ENCODE measurements around the gene OR9G1.

Gene OR9G1, protein sequence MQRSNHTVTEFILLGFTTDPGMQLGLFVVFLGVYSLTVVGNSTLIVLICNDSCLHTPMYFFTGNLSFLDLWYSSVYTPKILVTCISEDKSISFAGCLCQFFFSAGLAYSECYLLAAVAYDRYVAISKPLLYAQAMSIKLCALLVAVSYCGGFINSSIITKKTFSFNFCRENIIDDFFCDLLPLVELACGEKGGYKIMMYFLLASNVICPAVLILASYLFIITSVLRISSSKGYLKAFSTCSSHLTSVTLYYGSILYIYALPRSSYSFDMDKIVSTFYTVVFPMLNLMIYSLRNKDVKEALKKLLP

DNA sequence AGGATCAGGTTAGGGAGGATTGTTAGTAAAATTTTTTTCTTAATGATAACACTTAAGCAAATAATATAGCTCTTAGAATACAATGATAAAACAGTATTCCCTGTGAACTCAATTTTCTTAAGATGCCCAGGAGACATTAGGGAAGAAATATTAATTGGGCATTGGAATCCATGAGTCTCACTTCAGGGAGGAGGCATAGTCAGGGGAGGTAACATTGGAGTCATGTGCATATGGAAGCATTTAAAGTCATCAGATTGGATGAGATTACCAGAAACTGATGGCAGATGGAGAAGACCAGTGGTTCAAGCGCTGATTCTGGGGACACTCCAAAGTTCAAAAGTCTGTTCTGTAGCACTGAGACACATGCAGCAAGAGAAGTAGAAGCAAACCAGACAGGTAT lies at the start of gene OR9G1:
Gene OR9G1, plus strand, starts transcription at position 301 of the 400 bp plus-strand sequence. CDS start 1,293 bp downstream, outside the sequence.
- Histone ChIP-seq H3K36me3 (ENCODE audit: insufficient read depth, low read length) (no peaks in the 10 kb centered on the region), H3K27me3 (ENCODE audit: insufficient read depth, low read length, poor library complexity, severe bottlenecking) (no peaks in the 10 kb centered on the region)

DNA sequence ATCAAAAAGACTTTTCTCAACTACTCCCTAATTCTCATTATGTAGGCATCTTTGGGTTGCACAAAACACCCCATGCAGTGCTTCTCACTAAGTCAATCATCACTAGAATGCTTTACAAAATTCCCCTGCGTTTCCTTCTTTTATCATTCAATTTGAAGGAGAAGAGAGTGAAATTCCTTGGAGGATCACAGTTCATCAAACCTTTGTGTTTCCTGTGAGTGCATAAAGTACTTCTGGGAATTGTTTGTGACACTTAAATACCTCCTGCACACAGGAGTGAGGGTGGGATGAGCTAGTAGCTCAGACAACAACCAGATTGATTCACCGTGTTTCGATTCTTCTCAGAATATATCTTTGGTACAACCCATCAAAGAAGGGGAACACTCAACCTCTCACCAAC lies 39.1 kb upstream of the OR9G1 start:
- H3F3A ChIP-seq (ENCODE audit: low read depth), result no peaks in the 10 kb centered on the region
- no peaks in the 10 kb centered on the region for H4K20me1 ChIP-seq (ENCODE audit: insufficient read depth, low read length, poor library complexity, severe bottlenecking)
- no peaks in the 10 kb centered on the region for H3K27me3 ChIP-seq (ENCODE audit: insufficient read depth, low read length, poor library complexity, severe bottlenecking)
- H3K9me3 ChIP-seq (ENCODE audit: insufficient read depth, low read depth, low read length), result no peaks in the 10 kb centered on the region
- no peaks in the 10 kb centered on the region for H3K4me1 ChIP-seq (ENCODE audit: insufficient read depth, low read length, poor library complexity, severe bottlenecking)
- TF ChIP-seq EZH2phosphoT487 (IDR thresholded peaks at IDR 0.05; ENCODE audit: borderline replicate concordance), result no peak
- TF ChIP-seq, protein P1, sequence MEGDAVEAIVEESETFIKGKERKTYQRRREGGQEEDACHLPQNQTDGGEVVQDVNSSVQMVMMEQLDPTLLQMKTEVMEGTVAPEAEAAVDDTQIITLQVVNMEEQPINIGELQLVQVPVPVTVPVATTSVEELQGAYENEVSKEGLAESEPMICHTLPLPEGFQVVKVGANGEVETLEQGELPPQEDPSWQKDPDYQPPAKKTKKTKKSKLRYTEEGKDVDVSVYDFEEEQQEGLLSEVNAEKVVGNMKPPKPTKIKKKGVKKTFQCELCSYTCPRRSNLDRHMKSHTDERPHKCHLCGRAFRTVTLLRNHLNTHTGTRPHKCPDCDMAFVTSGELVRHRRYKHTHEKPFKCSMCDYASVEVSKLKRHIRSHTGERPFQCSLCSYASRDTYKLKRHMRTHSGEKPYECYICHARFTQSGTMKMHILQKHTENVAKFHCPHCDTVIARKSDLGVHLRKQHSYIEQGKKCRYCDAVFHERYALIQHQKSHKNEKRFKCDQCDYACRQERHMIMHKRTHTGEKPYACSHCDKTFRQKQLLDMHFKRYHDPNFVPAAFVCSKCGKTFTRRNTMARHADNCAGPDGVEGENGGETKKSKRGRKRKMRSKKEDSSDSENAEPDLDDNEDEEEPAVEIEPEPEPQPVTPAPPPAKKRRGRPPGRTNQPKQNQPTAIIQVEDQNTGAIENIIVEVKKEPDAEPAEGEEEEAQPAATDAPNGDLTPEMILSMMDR (conservative IDR thresholded peaks at IDR 0.05; ENCODE audit: low read length), result no peak
- no peak overlapping the region for H3K9ac ChIP-seq (ENCODE audit: low read depth, low read length, poor library complexity, severe bottlenecking)
- no peak overlapping the region for H2AFZ ChIP-seq (ENCODE audit: low read length)
- no peaks in the 10 kb centered on the region for H3K79me2 ChIP-seq (ENCODE audit: insufficient read depth, low read length)
- no peak overlapping the region for H3K4me3 ChIP-seq (ENCODE audit: low read length, poor library complexity, severe bottlenecking)
- H3K9me2 ChIP-seq (replicated peaks; ENCODE audit: low read depth, low read length), result no peaks in the 10 kb centered on the region
- H3K4me2 ChIP-seq (ENCODE audit: low read depth, low read length, poor library complexity, severe bottlenecking), result no peak overlapping the region
- no peaks in the 10 kb centered on the region for H3K36me3 ChIP-seq (ENCODE audit: insufficient read depth, low read length)

More for the DNA sequence above, at the start of gene OR9G1:
- TF ChIP-seq EZH2phosphoT487 (IDR thresholded peaks at IDR 0.05; ENCODE audit: borderline replicate concordance), result no peak
- TF ChIP-seq, protein P1 (conservative IDR thresholded peaks at IDR 0.05; ENCODE audit: low read length), result no peak
- Histone ChIP-seq H3K9me2 (replicated peaks; ENCODE audit: low read depth, low read length) (no peaks in the 10 kb centered on the region), H3K9me3 (ENCODE audit: insufficient read depth, low read depth, low read length) (no peaks in the 10 kb centered on the region), H3K9ac (ENCODE audit: low read depth, low read length, poor library complexity, severe bottlenecking) (no peak within 1 kb of the TSS), H3K4me1 (ENCODE audit: insufficient read depth, low read length, poor library complexity, severe bottlenecking) (peaks cover 7% of the 10 kb centered on the region), H3K79me2 (ENCODE audit: insufficient read depth, low read length) (no peaks in the 10 kb centered on the region), H2AFZ (ENCODE audit: low read length) (no peak within 1 kb of the TSS), H4K20me1 (ENCODE audit: insufficient read depth, low read length, poor library complexity, severe bottlenecking) (no peaks in the 10 kb centered on the region), H3K4me3 (ENCODE audit: low read length, poor library complexity, severe bottlenecking) (no peak within 1 kb of the TSS), H3K4me2 (ENCODE audit: low read depth, low read length, poor library complexity, severe bottlenecking) (no peak within 1 kb of the TSS), H3F3A (ENCODE audit: low read depth) (no peaks in the 10 kb centered on the region)

DNA sequence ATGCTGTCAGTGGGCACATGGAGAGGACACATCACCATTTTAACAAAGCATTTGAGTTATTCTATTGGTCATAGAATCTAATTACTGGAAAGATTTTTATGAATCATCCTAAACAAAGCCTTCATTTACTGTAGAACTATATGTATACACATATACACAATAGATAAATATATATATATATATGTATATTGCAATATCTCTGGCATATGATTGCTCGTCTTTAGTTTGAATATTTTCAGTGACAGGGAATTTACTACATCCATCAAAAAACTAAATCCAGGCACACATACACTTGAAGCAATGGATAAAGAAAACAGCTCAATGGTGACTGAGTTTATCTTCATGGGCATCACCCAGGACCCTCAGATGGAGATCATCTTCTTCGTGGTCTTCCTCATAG lies 35.5 kb upstream of the OR9G1 start, which contains the start of gene OR5AR1:
Gene OR5AR1, plus strand, starts transcription at position 301 of the 400 bp plus-strand sequence. Its CDS starts 0 bp downstream, at position 301.
- H3K4me2 ChIP-seq (ENCODE audit: low read depth, low read length, poor library complexity, severe bottlenecking), result no peak within 1 kb of the TSS
- H3F3A ChIP-seq (ENCODE audit: low read depth), result no peaks in the 10 kb centered on the region
- no peaks in the 10 kb centered on the region for H3K36me3 ChIP-seq (ENCODE audit: insufficient read depth, low read length)
- TF ChIP-seq, protein P1 (conservative IDR thresholded peaks at IDR 0.05; ENCODE audit: low read length), result no peak
- no peak for TF ChIP-seq EZH2phosphoT487 (IDR thresholded peaks at IDR 0.05; ENCODE audit: borderline replicate concordance)
- H3K9ac ChIP-seq (ENCODE audit: low read depth, low read length, poor library complexity, severe bottlenecking), result no peak within 1 kb of the TSS
- H2AFZ ChIP-seq (ENCODE audit: low read length), result no peak within 1 kb of the TSS
- no peaks in the 10 kb centered on the region for H3K79me2 ChIP-seq (ENCODE audit: insufficient read depth, low read length)
- H3K4me1 ChIP-seq (ENCODE audit: insufficient read depth, low read length, poor library complexity, severe bottlenecking), result no peaks in the 10 kb centered on the region
- H4K20me1 ChIP-seq (ENCODE audit: insufficient read depth, low read length, poor library complexity, severe bottlenecking), result no peaks in the 10 kb centered on the region
- no peaks in the 10 kb centered on the region for H3K9me2 ChIP-seq (replicated peaks; ENCODE audit: low read depth, low read length)
- no peaks in the 10 kb centered on the region for H3K27me3 ChIP-seq (ENCODE audit: insufficient read depth, low read length, poor library complexity, severe bottlenecking)
- no peaks in the 10 kb centered on the region for H3K9me3 ChIP-seq (ENCODE audit: insufficient read depth, low read depth, low read length)
- no peak within 1 kb of the TSS for H3K4me3 ChIP-seq (ENCODE audit: low read length, poor library complexity, severe bottlenecking)

Measured in Loucy (cell line).